Measurements from ENCODE around the gene EIF4E.
"Not testable (repeated sequence)": the region's sequence is repeated elsewhere in the genome, so short reads cannot be mapped to it uniquely, and the experiment has no call there.

EIF4E gene

GRCh38 chr4:98930311-98930865 is 1.5 kb upstream of the EIF4E start:
- DNase-seq, result peak in 2 of 3 experiments; percentile 7 to 51

- peak in 1 of 3 experiments; percentile 72 for DNase-seq
Measured at GRCh38 chr4:98929341-98930267, 671 bp upstream of the EIF4E start.

DNA sequence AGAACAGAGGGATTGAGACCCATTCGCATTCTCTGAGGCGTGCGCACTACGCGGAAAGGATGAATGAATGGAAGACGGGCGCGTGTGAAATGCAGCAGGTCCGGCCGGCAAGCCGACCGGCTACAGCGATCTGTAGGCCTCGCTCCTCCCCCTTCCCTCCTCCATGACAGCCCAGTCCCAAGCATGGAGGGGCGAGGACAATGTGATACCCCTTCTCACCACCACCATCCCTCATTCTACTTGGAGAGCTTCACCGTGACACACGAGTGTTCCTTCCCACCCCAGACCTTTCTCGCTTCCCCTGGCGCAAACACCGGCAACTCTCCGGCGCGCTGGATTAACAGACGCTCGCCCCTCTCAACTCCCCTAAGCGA is 815 bp downstream of the EIF4E start:
- peak; percentile 56 to 89 (median 84) for DNase-seq

- not testable (repeated sequence) for DNase-seq
Measured at GRCh38 chr4:98926257-98926656, 2.7 kb downstream of the EIF4E start.

DNA sequence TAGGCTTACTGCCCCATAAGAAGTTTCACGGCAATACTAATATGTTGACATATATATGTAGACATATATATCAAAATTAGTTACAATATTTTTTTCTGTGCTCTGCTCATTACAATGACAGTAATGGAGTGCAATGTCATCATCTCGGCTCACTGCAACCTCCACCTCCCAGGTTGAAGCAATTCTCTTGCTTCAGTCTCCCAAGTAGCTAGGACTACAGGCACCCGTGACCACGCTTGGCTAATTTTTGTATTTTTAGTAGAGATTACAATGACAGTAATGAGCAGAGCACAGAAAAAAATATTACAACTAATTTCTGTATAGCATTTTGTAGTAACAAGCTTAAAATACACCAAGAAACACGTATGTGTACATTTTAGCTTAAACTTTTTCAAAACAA is 7.6 kb downstream of the EIF4E start:
- no peak for DNase-seq

DNA sequence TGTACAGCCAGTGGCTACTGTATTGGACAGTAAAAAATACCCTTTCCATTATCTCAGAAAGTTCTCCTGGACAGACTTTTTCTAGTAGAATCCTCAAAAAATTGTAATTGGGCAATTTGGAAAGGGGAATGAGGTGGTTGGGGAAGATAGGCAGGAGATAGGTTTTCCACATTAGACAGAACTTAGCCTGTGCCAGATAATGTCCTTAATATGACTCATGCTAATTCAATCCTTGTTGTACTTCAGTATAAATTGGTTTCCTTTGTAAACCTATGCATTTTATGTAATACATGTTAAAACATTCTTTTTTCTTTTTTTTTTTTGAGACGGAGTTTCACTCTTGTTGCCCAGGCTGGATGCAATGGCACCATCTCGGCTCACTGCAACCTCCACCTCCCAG is 8.9 kb downstream of the EIF4E start:
- DNase-seq, result no peak

GRCh38 chr4:98910728-98911127 is 18.2 kb downstream of the EIF4E start:
- DNase-seq, result peak in 1 of 3 experiments; percentile 3

DNA sequence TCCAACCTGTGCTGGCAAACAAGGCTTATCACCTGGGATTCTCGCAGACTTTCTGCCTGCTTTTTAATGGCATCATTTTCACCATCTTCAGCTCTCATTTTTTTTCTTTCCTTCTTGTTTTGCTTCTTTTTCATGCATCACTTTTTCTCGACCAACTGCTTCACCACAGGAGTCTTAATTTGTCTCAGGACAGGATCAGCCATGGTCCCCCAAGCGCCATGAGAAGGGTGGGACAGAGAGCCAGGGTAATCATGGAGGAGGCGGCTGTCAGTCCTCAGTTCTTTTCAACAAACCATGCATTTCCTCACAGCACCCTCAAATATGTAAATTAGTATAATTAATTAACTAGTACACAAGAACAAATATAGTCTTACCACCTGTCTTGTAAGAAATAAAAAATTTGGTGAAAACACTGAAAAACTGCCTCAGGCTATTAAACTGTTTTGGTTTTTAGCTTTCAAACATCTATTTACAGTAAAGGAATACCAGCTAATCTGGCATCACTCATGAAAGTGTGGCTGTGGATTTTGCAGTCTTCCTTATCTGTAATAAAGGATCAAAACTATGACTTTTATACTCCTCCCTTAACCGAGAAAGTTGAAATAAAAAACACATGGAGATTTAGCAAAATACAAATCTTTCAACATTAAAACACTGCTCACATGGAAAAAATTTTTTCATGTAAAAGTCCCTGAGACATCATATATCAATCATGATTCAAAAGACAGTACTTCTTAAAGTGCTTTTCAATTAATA is 19.1 kb downstream of the EIF4E start:
- peak in 1 of 3 experiments; percentile 35 for DNase-seq

DNA sequence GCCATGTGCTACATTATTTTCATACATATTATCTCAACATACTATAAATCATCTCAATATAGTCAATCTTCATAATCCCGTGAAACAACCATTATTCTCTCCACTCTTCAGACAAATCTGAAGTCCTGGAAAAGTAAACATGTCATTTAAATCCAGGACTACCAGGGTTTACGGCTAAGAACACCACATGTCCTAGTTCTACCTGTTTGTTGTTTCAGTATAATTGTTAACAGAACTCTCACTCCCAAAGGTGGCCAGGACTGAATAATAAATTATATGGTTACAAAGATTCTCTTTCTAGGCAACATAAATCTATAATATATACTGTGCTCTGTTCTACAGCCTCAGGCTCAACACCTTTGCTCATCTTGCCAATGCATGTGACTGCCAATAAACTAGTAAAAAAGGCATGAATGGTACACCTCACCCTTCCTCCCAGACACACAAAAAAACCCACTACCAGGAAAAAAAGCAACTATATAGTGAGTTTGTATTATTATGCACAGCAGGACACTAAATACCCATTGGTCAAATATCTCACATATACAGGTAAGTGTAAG is 20.1 kb downstream of the EIF4E start:
- DNase-seq, result peak; percentile 1 to 78 (median 44)

GRCh38 chr4:98908182-98908581 is 20.8 kb downstream of the EIF4E start:
- DNase-seq, result peak in 2 of 3 experiments; percentile 27 to 75

GRCh38 chr4:98905839-98906238 is 23.1 kb downstream of the EIF4E start:
- DNase-seq, result no peak

DNA sequence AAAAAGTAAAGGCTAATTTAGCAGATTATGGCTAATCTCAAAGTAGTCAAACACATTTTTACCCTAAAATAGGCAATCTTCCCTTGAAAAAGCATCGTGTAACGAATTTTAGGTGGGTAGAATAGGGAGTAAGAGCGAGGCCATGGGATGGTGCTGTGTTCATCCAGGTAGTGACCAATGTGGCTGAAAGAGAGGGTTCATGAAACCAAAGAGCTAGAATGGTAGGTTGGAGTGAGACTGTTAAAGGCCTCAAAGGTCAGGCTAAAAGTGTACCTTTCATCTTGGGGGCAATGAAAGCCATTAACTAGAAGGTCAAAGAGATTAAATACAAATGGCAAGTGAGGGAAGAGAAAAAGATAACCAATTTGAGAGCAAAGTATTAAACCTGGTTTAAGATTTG is 23.6 kb downstream of the EIF4E start:
- no peak for DNase-seq

DNA sequence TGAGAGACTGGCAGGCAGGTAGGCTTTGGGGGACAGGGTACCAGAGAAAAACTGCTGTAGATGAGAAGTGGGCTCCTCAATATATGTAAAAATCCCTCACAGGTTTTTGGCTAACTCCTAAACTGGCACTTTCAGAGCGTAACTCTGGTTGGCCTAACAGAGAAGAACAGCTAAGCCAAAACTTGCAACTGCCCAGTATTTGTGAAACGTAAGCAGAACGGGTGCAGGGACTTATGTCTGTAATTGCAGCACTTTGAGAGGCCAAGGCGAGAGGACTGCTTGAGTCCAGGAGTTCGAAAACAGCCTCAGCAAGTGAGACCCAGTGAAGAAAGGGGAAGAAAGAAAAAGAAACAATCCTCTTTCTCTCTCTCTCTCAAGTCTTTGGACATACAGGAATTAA is 25.0 kb downstream of the EIF4E start:
- DNase-seq, result peak in 1 of 3 experiments; percentile 50

GRCh38 chr4:98903561-98903960 is 25.4 kb downstream of the EIF4E start:
- DNase-seq, result peak in 1 of 3 experiments; percentile 50

DNA sequence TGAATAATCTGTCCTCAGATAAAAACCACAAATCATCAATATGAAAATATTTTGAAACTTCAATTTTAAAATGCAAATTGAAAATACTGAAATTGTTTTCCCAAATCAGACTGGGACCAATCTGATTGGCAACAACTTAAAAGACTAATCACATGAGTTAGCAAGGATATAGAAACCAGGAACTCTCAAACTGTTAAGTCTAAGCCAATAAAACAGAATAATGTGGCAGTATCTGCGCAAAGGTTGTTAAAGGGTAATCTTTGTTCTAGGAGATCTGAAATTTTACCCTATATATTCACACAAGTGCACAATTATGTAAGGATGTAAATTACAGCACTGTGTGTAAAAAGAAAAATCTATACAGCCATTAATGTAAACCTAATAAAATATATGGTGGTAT is 29.7 kb downstream of the EIF4E start:
- DNase-seq, result no peak

DNA sequence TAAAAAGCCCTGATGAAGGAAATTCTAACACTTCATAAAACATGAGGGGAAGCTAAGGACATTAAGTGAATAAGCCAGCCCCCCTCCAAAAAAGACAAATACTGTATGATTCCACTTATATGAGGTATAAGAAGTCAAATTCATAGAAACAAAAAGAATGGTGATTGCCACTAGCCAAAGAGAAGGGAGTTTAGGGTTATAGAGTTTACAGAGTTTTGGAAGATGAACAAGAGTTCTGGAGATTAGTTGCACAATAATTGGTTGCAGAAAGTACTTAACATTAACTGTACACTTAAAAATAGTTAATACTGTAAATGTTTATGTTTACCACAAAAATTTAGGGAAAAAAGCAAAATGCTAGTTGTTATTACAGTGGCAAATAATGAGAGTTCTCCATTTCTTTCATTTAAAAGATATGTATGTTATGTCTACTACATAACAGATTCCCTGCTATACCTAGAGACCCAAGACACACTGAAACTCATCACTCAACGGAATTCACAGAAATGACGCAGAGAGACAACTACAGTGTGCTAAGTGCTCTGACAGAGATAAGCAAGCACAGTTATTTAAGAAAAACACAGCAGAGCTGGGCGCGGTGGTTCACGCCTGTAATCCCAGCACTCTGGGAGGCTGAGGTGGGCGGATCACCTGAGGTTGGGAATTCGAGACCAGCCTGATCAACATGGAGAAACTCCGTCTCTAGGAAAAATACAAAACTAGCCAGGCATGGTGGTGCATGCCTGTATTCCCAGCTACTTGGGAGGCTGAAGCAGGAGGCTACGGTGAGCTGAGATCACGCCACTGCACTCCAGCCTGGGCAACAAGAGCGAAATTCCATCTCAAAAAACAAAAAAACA is 37.2 kb downstream of the EIF4E start:
- no peak for DNase-seq

DNA sequence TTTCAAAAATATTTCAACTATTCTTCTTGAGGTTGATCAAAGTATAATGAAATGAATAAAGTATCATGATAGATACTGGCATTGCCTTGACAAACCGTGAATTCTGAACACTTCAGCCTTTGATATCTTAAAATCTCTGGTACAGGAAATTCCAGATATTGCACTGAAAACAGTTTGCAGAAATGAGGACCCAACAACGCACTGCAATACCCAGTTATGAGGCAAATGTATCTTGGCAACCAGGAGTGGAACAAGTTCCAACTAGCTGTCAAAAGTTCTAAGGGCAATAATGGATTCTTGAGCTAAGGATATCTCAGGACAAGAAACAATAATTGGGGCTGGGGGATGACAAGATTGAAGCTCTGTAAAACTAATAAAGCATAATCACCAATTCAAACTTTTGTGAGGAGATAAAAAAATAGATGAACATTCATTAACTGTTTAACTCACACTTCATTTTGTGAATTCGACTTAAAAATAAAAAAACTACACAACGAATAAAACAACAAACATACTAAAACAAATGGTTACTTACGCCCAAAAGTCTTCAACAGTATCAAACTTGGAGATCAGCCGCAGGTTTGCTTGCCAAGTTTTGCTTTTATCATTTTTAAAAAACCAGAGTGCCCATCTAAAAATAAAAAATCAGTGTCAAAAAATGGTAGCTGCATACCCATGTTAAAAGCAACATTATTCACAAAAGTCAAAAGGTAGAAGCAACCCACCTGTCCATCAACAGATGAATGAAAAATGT is 38.1 kb downstream of the EIF4E start:
- DNase-seq, result no peak

DNA sequence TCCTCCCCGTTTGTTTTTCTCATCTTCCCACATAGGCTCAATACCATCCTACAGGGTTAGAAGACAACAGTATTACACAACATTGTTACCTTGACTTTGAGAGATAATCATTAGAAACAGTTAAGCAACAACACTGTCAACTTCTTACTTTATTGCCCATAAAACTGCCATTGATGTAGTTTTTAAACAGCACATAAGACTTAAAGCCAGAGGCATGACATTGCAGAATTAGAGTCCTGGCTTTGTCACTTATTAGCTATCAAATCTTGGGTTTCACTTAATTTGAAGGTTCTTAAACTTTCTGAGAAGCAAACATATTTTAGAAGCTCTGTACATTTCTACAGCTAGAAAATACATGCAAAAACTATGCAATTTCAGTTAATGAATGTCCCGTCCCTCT is 41.8 kb downstream of the EIF4E start:
- DNase-seq, result no peak

DNA sequence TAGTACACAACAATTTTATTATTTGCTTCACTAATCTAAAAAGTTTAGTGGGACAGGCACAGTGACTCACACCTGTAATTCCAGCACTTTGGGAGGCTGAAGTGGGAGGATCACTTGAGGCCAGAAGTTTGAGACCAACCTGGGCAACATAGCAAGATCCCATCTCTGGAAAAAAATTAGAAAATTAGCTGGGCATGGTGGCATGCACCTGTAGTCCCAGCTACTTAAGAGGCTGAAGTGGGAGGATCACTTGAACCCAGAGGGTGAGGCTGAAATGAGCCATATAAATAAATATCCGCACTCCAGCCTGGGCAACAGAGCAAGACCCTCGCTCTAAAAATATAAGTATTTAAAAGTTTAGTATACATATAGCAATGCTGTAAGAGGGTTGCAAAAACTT is 42.6 kb downstream of the EIF4E start:
- not testable (repeated sequence) for DNase-seq

DNA sequence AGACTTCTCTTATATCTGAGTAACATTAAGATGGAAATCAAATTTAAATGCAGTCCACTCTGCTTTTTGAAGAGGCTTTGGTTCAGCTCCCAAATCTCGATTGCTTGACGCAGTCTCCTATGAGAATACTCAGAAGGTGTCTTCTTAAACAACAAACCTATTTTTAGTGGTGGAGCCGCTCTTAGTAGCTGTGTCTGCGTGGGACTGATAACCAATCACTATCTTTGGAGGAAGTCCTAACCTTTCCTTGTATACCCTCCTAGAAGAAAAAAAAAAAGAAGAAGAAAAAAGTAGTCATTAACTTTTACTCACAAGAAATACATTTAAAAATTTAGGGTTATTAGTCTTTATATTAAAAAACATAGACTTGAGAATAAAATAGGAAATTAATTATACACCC is 48.0 kb downstream of the EIF4E start:
- not testable (repeated sequence) for DNase-seq

DNA sequence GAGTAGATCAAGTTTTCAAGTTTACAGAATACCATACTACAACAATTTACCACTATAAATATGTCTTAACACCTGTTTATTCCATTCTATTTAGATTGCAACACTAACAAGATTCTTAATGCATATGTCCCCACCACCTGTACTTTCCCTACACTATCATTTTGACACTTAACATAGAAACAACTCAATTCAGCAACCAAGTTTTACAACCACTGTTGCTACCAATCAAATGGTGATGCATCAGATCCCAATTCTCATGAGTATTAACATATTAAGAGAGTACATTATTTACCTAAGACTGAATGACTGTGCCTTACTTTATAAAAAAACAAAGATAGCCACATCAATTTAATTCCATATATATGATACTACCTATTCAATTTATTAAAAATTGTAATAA is 49.4 kb downstream of the EIF4E start:
- DNase-seq, result no peak

- DNase-seq, result no peak
Measured at GRCh38 chr4:98873059-98873458, 55.9 kb downstream of the EIF4E start.

All from NCI-H1417 (cell line).